Heart left ventricle (tissue), 13 donors: ENCODE data around the gene MACROD1.

Experiments used
- CTCF ChIP-seq, 12 donors: fragments of 200-600 bp; sonication (generic) in 4 of 12; IDR thresholded peaks; one replicate each; pipeline versions ENCODE4 v1.5.0 to v1.8.0; 2018 to 2022; ENCODE audit warnings: antibody characterized with exemption in 12 of 12, mild to moderate bottlenecking in 5 of 12
- POLR2A ChIP-seq, 2 donors: fragments of 450-650 bp; IDR thresholded peaks; one replicate each; pipeline ENCODE4 v1.6.1; 2017; ENCODE audit warnings: antibody characterized with exemption in 2 of 2, mild to moderate bottlenecking in 2 of 2, moderate library complexity in 2 of 2
- donor health status: ischemic (EF 13 %, LVEDD 7.1; RV severe dilation, severe dysfunction).
- donor health status: DM: no; HTN: yes; CAD: no.
- donor health status: DM: no; HTN: no; CAD: no.
- donor health status: ischemic (EF 25% LVEDD 6.9; RV normal size, moderate dysfunction).
- donor health status: ischemic (EF 25% LVEDD 5.7; RV mildly dilated, moderate dysfunction).
- donor health status: ischemic (EF 35%, LVEDD 5.7; RV mildly dilated, moderate dysfunction).
- donor health status: nonischemic (EF 11% LVEDD 7.7; RV severe dilation, severe dysfunction).
- donor health status: DM: yes; HTN: yes; CAD: no.
- donor health status: PGD.
- donor health status: ischemic (EF 29% LVEDD 5.4; RV normal size, mild dysfunction).
- donor health status: nonischemic (EF 23%, LVEDD 6.1; RV moderate dilation, normal function).

- TF ChIP-seq POLR2A (IDR thresholded peaks at IDR 0.05), result no peak
- TF ChIP-seq CTCF (IDR thresholded peaks at IDR 0.05), result no peak
Measured at GRCh38 chr11:64029773-64030172, 136.1 kb downstream of the MACROD1 start.
